Immature natural killer cell (primary cell): ENCODE results near the gene RAB1A. TPM values are rescaled to one million over a fixed set of nuclear protein-coding genes. Genes with fewer than 3 reads are reported as not detected.
A peak's percentile ranks its signal among the peaks of the same experiment; 100 is the strongest.
"Not testable (repeated sequence)": the region's sequence is repeated elsewhere in the genome, so short reads cannot be mapped to it uniquely, and the experiment has no call there.

Experiments used
- DNase-seq, 3 donors: peaks; one replicate each; pipeline ENCODE4 v3.0.0; 2022; ENCODE audit warnings: mixed read lengths in 1 of 3
- H3K27ac Mint-ChIP-seq, 6 donors: one replicate each; pipeline ENCODE4 v1.8.0; 2020; ENCODE audit warnings: mixed read lengths in 6 of 6, mild to moderate bottlenecking in 5 of 6, inconsistent platforms in 4 of 6, moderate library complexity in 3 of 6
- H3K27me3 Mint-ChIP-seq, 3 donors: one replicate each; pipeline ENCODE4 v1.8.0; 2020 to 2021; ENCODE audit warnings: low read depth in 3 of 3, mild to moderate bottlenecking in 3 of 3, mixed read lengths in 3 of 3, moderate library complexity in 3 of 3, inconsistent platforms in 1 of 3
- H3K36me3 Mint-ChIP-seq, 3 donors: one replicate each; pipeline ENCODE4 v1.8.0; 2020; ENCODE audit warnings: mixed read lengths in 3 of 3, inconsistent platforms in 2 of 3, mild to moderate bottlenecking in 2 of 3
- H3K4me1 Mint-ChIP-seq, 2 donors: one replicate each; pipeline ENCODE4 v1.8.0; 2020; ENCODE audit warnings: inconsistent platforms in 2 of 2, mild to moderate bottlenecking in 2 of 2, mixed read lengths in 2 of 2, moderate library complexity in 1 of 2
- H3K4me3 Mint-ChIP-seq, 5 donors: one replicate each; pipeline ENCODE4 v1.8.0; 2020; ENCODE audit warnings: mild to moderate bottlenecking in 5 of 5, mixed read lengths in 5 of 5, inconsistent platforms in 3 of 5, moderate library complexity in 3 of 5
- H3K9me3 Mint-ChIP-seq, 6 donors: one replicate each; pipeline ENCODE4 v1.8.0; 2020; ENCODE audit warnings: mild to moderate bottlenecking in 6 of 6, mixed read lengths in 6 of 6, inconsistent platforms in 4 of 6, moderate library complexity in 3 of 6
- polyA plus RNA-seq, 3 donors: library from polyadenylated mRNA; unstranded; fragments of 300-500 nt; fragmentation: Illumina TruSeq; gene quantifications; one replicate each; pipeline ENCODE4 v1.2.3, GENCODE V29; 2021

The RAB1A gene
- polyA plus RNA-seq, 3 donors from 2014 or later, result 32.7 to 84.7 (median 43.8) TPM

DNA sequence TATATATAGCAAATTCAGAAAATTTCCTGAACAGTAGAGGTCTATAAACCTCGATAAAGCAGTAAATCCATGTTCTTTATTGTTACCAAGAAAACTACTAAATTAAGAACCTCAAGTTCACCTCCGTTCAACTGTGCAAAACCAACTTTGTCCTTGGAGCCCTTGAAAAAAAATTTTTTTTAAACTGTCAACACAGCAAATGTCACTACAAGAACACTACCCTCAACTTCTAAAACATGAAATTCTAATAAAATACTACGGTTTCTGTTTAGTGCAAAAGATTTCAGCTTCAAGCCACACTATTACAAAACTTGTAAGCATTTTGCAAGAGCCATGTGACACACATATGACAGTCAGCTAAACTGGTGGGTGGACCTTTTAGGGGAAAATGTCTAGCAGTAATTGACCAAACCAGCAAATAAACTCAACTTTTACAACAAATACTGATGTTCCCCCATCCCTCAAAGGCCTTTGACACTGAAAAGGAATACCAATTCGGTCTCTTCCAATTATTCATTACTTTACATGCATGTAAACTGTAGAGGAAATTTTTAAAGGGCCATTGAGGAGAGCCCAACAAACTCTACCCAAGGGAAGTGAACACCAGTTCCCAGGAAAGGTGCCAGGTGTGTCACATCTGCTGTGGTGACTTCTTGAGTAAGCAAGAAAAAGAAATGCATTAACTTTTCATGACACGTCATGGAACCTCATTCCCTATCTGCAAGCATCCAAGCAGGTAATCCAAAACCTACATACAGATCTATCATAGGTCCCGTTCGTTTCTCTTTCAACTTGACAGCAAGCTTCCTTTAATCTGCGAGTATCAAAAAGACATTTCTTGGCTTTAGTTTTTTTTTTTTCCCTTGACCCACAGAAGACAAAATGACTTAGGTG is 1.4 kb downstream of the RAB1A start:
- H3K4me3 Mint-ChIP-seq, result peak overlapping the region; percentile 94 to 99 (median 99)
- peaks cover 0 to 4% (median 0%) of the 10 kb centered on the region in 3 donors for H3K36me3 Mint-ChIP-seq
- peaks cover 53 to 65% of the 10 kb centered on the region in 2 donors for H3K4me1 Mint-ChIP-seq
- peaks cover 2 to 10% (median 3%) of the 10 kb centered on the region in 3 donors for H3K27me3 Mint-ChIP-seq
- H3K9me3 Mint-ChIP-seq, result no peaks in the 10 kb centered on the region
- DNase-seq, result no peak
- peak overlapping the region; percentile 96 to 100 (median 99) for H3K27ac Mint-ChIP-seq

DNA sequence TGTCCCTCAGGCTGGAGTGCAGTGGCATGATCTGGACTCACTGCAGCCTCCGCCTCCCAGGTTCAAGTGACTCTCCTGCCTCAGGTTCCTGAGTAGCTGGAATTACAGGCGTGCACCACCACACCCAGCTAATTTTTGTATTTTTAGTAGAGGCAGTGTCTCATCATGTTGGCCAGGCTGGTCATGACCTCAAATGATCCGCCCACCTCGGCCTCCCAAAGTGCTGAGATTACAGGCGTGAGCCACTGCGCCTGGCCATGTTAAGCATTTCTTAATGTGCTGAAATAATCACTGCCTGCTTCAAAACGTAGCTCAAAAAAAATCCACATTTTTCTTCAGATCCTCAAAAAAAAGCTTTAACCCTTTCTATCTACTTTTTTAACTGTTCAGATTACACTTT is 4.4 kb downstream of the RAB1A start:
- DNase-seq, H3K27me3 Mint-ChIP-seq, H3K9me3 Mint-ChIP-seq, H3K36me3 Mint-ChIP-seq: not testable (repeated sequence)
- H3K4me1 Mint-ChIP-seq, result peaks cover 66 to 83% of the 10 kb centered on the region in 2 donors
- peak overlapping the region in 1 of 6 donors; percentile 40 for H3K27ac Mint-ChIP-seq
- peak overlapping the region in 1 of 5 donors; percentile 10 for H3K4me3 Mint-ChIP-seq

- Mint-ChIP-seq H3K4me3 (peak overlapping the region in 2 of 5 donors; percentile 10 to 17), H3K36me3 (no peaks in the 10 kb centered on the region), H3K4me1 (peaks cover 70 to 94% of the 10 kb centered on the region in 2 donors), H3K27ac (peak overlapping the region in 1 of 6 donors; percentile 70), H3K27me3 (peaks cover 0 to 9% (median 8%) of the 10 kb centered on the region in 3 donors), H3K9me3 (no peaks in the 10 kb centered on the region)
- no peak for DNase-seq
Observed at GRCh38 chr2:65122313-65122712, 7.6 kb downstream of the RAB1A start.

- peak overlapping the region in 2 of 6 donors; percentile 53 to 78 for H3K27ac Mint-ChIP-seq
- H3K36me3 Mint-ChIP-seq, result no peaks in the 10 kb centered on the region
- no peak for DNase-seq
- H3K27me3 Mint-ChIP-seq, result peaks cover 2 to 9% (median 9%) of the 10 kb centered on the region in 3 donors
- H3K4me3 Mint-ChIP-seq, result peak overlapping the region in 3 of 5 donors; percentile 5 to 64 (median 40)
- no peaks in the 10 kb centered on the region for H3K9me3 Mint-ChIP-seq
- peaks cover 75 to 94% of the 10 kb centered on the region in 2 donors for H3K4me1 Mint-ChIP-seq
Observed at GRCh38 chr2:65120990-65121693, 8.8 kb downstream of the RAB1A start.

DNA sequence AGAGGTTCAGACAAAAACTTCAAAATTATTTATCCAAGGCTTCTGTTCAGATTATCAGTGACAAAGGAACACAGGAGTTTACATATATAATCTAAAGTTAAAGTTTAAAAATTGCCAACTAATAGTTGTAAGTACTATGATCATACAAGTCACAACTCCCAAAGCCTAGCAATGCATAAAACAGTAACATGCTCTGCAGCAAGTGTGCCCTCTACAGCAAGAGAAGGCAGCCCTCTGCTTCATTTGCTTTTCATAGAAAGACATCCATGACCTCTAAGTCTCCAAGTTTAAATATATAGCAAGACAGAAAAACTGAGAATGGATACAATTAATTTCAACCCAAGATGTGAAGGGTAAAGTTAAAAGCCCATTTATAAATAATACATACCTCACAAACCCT is 13.3 kb downstream of the RAB1A start:
- H3K36me3 Mint-ChIP-seq, result peaks cover 0 to 4% (median 0%) of the 10 kb centered on the region in 3 donors
- H3K9me3 Mint-ChIP-seq, result no peaks in the 10 kb centered on the region
- peak overlapping the region in 1 of 6 donors; percentile 36 for H3K27ac Mint-ChIP-seq
- no peak for DNase-seq
- H3K27me3 Mint-ChIP-seq, result peaks cover 2 to 10% (median 5%) of the 10 kb centered on the region in 3 donors
- peak overlapping the region in 4 of 5 donors; percentile 1 to 60 (median 30) for H3K4me3 Mint-ChIP-seq
- H3K4me1 Mint-ChIP-seq, result peaks cover 71 to 91% of the 10 kb centered on the region in 2 donors

DNA sequence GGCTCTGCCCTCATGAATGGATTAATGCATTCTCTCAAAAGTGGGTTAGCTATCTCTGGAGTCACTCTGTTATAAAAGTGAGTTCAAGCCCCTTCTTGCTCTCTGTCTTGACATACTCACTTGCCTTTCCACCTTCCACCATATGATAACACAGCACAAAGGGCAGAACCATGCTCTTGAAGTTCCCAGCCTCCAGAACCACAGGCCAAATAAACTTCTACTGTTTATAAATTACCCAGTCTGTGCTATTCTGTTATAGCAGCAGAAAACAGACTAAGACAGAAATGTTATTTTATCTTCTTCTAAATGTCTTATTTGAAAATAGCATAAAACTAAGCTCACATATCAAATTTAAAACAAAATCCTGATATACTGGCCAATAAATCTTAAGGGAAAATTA is 15.0 kb downstream of the RAB1A start:
- DNase-seq, result no peak
- peaks cover under 1 to 7% (median 2%) of the 10 kb centered on the region in 3 donors for H3K27me3 Mint-ChIP-seq
- no peaks in the 10 kb centered on the region for H3K9me3 Mint-ChIP-seq
- peaks cover 71 to 91% of the 10 kb centered on the region in 2 donors for H3K4me1 Mint-ChIP-seq
- peaks cover 0 to 5% (median 0%) of the 10 kb centered on the region in 3 donors for H3K36me3 Mint-ChIP-seq
- H3K27ac Mint-ChIP-seq, result peak overlapping the region in 2 of 6 donors; percentile 23 to 38
- H3K4me3 Mint-ChIP-seq, result peak overlapping the region in 2 of 5 donors; percentile 2 to 11

DNA sequence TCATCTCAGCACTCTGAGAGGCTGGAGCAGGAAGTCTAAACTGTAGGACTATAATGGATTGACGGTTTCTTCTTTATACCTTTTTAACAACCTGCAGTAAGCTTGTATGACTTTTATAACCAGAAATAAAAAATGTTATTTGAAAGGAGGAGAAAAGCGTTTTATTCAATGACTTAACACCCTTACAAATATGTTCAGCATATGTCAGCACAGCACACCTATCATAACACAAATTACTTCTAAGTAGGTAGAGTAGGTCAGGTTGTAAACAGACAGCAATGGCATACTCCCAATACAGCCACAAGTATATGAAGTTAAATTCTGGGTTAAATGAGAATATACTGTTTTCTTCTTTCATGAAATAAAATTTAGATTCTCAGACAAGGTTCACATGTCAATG is 16.1 kb downstream of the RAB1A start:
- Mint-ChIP-seq H3K27ac (peak overlapping the region in 1 of 6 donors; percentile 7), H3K36me3 (peaks cover 0 to 7% (median 0%) of the 10 kb centered on the region in 3 donors), H3K4me1 (peaks cover 68 to 91% of the 10 kb centered on the region in 2 donors), H3K4me3 (peak overlapping the region in 1 of 5 donors; percentile 49), H3K27me3 (peaks cover 2 to 7% (median 3%) of the 10 kb centered on the region in 3 donors), H3K9me3 (no peaks in the 10 kb centered on the region)
- no peak for DNase-seq

GRCh38 chr2:65113229-65113628 is 16.7 kb downstream of the RAB1A start:
- Mint-ChIP-seq H3K9me3 (no peaks in the 10 kb centered on the region), H3K4me3 (no peak overlapping the region), H3K27me3 (peaks cover 3 to 7% (median 3%) of the 10 kb centered on the region in 3 donors), H3K4me1 (peaks cover 69 to 93% of the 10 kb centered on the region in 2 donors), H3K27ac (no peak overlapping the region), H3K36me3 (peaks cover 0 to 7% (median 0%) of the 10 kb centered on the region in 3 donors)
- DNase-seq, result no peak

GRCh38 chr2:65112633-65113032 is 17.3 kb downstream of the RAB1A start:
- Mint-ChIP-seq H3K27me3 (peaks cover 3 to 7% (median 3%) of the 10 kb centered on the region in 3 donors), H3K36me3 (peaks cover 0 to 7% (median 0%) of the 10 kb centered on the region in 3 donors), H3K4me3 (peak overlapping the region in 1 of 5 donors; percentile 21), H3K4me1 (peaks cover 66 to 93% of the 10 kb centered on the region in 2 donors), H3K9me3 (no peaks in the 10 kb centered on the region), H3K27ac (peak overlapping the region in 1 of 6 donors; percentile 55)
- no peak for DNase-seq

DNA sequence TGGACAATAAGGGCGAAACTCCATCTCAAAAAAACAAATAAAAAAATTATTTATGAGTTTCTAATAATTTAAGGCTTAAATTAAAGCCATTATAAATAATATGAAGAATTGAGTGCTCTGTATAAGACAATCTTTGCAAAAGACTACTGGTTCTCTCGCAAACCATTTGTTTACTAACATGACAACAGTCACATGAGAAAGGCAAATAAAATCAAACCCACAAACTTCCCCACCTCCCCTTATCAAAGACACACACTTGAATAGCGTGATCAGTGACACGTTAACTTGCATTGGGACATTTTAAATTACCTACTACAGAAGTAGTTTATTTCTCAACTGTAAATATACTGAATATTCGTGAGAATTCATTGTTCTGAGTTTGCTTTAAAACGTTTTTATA is 21.1 kb downstream of the RAB1A start:
- Mint-ChIP-seq H3K4me3 (no peak overlapping the region), H3K27ac (no peak overlapping the region), H3K27me3 (peaks cover 1 to 3% (median 3%) of the 10 kb centered on the region in 3 donors), H3K4me1 (peaks cover 61 to 95% of the 10 kb centered on the region in 2 donors), H3K9me3 (no peaks in the 10 kb centered on the region), H3K36me3 (peaks cover 0 to 7% (median 0%) of the 10 kb centered on the region in 3 donors)
- DNase-seq, result no peak

- Mint-ChIP-seq H3K4me1 (peaks cover 52 to 83% of the 10 kb centered on the region in 2 donors), H3K36me3 (peaks cover 0 to 7% (median 0%) of the 10 kb centered on the region in 3 donors), H3K27me3 (peaks cover 1 to 3% (median 3%) of the 10 kb centered on the region in 3 donors), H3K4me3 (peak overlapping the region in 1 of 5 donors; percentile 23), H3K9me3 (no peaks in the 10 kb centered on the region), H3K27ac (peak overlapping the region in 1 of 6 donors; percentile 16)
- DNase-seq, result no peak
Observed at GRCh38 chr2:65107530-65107929, 22.4 kb downstream of the RAB1A start.

DNA sequence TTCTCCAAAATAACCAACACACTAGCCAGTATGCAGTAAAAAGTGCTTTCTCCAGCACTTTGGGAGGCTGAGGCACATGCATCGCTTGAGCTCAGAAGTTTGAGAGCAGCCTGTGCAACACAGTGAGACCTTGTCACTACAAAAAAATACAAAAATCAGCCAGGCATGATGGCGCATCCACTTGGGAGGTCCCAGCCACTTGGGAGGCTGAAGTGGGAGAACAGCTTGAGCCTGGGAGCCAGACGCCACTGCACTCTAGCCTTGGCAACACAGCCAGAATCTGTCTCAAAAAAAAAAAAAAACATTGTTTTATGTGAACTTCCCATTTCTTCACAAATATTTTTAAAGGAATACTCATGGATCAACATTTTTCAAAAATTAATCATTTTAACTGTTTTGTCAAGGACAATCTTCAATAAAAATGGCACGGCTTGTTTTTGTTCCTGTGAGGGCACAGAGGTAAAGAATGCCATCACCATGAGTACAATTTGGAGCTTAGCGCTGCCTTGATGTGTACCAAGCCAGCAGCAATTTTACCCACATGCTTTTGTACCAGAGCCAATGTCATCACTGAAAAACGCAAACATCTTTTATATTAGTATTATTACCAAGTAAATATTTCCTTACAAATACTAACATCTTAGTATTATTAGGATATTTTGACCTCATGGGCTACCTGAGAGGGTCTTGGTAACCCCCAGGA is 26.7 kb downstream of the RAB1A start:
- Mint-ChIP-seq H3K9me3 (no peaks in the 10 kb centered on the region), H3K27ac (no peak overlapping the region), H3K27me3 (peaks cover 0 to 8% (median 3%) of the 10 kb centered on the region in 3 donors), H3K4me1 (peaks cover 32 to 60% of the 10 kb centered on the region in 2 donors), H3K36me3 (peaks cover 4 to 12% (median 4%) of the 10 kb centered on the region in 3 donors), H3K4me3 (no peak overlapping the region)
- DNase-seq, result no peak

GRCh38 chr2:65101071-65101470 is 28.8 kb downstream of the RAB1A start:
- no peak for DNase-seq
- Mint-ChIP-seq H3K4me1 (peaks cover 20 to 60% of the 10 kb centered on the region in 2 donors), H3K36me3 (peaks cover 4 to 29% (median 8%) of the 10 kb centered on the region in 3 donors), H3K27ac (peak overlapping the region in 2 of 6 donors; percentile 35 to 64), H3K27me3 (peaks cover 0 to 9% (median 3%) of the 10 kb centered on the region in 3 donors), H3K4me3 (no peak overlapping the region), H3K9me3 (no peaks in the 10 kb centered on the region)
